IPS-15b (cell line): ENCODE results near the gene GOLGA8S.
"Not testable (repeated sequence)": the region's sequence is repeated elsewhere in the genome, so short reads cannot be mapped to it uniquely, and the experiment has no call there.

Source experiments
- H3K27me3 ChIP-seq: one replicate; pipeline ENCODE4 v1.6.1; 2013; ENCODE audit warnings: low read length; ENCODE audit not compliant: control insufficient read depth, insufficient read depth
- H3K36me3 ChIP-seq: one replicate; pipeline ENCODE4 v1.6.1; 2013; ENCODE audit warnings: low read length; ENCODE audit not compliant: control insufficient read depth, insufficient read depth
- H3K4me1 ChIP-seq: one replicate; pipeline ENCODE4 v1.6.1; 2013; ENCODE audit warnings: mild to moderate bottlenecking, low read length; ENCODE audit not compliant: control insufficient read depth, insufficient read depth
- H3K4me3 ChIP-seq: one replicate; pipeline ENCODE4 v1.5.1; 2013; ENCODE audit warnings: low read depth, low read length
- H3K9ac ChIP-seq: one replicate; pipeline ENCODE4 v1.6.1; 2013; ENCODE audit warnings: low read depth, mild to moderate bottlenecking, low read length
- H3K9me3 ChIP-seq: one replicate; pipeline ENCODE4 v1.6.1; 2013; ENCODE audit warnings: mild to moderate bottlenecking, low read length; ENCODE audit not compliant: control insufficient read depth, insufficient read depth

The GOLGA8S gene

GRCh38 chr15:23374226-23374625 lies 19.7 kb downstream of the GOLGA8S start:
- H3K9ac ChIP-seq, H3K36me3 ChIP-seq, H3K9me3 ChIP-seq, H3K4me1 ChIP-seq, H3K4me3 ChIP-seq, H3K27me3 ChIP-seq: not testable (repeated sequence)

- not testable (repeated sequence) for H3K4me3 ChIP-seq, H3K4me1 ChIP-seq, H3K9ac ChIP-seq, H3K36me3 ChIP-seq, H3K27me3 ChIP-seq, H3K9me3 ChIP-seq
Observed at GRCh38 chr15:23378946-23379345, 24.4 kb downstream of the GOLGA8S start.

- H3K4me1 ChIP-seq, H3K4me3 ChIP-seq, H3K9me3 ChIP-seq, H3K27me3 ChIP-seq, H3K9ac ChIP-seq, H3K36me3 ChIP-seq: not testable (repeated sequence)
Observed at GRCh38 chr15:23380700-23381099, 26.2 kb downstream of the GOLGA8S start.

DNA sequence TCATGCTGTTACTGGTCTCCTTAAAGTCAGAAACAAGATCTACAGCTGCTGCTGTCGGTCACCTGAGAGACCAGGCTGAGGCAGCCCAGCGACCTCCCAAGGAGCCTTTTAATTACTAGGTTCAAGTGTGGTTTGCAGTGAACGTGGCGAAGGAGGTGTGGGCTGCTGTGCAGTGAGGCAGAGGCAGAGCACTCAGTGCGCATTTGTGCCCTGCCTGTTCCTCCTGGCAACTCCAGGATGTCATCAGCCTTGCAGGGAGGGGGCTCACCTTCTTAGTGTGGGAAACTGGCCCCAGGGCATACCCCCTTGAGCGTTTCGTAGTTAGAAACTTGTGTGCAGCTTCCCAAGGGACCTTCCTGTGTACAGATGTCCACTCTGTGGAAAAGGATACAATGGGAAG lies 26.6 kb downstream of the GOLGA8S start:
- not testable (repeated sequence) for H3K4me3 ChIP-seq, H3K36me3 ChIP-seq, H3K27me3 ChIP-seq, H3K4me1 ChIP-seq, H3K9ac ChIP-seq, H3K9me3 ChIP-seq

DNA sequence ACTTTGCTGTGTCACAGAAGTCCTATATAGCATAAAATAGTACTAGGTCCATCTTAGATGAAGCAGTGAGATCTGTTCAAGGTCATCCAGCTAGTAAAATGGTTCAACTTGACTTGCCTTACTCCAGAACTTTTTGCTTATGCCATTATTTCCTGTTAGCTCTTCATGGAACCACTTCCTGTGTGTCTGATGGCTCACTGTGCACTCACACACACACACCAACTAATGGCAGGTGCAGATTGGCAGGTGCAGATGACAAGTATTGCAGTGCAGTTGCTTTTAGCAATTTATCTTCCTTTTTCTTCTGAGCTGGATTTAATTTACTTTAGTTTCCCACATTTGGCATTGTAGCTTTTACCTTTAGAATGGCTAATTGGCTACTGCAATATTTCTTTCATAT lies 29.8 kb downstream of the GOLGA8S start:
- H3K9ac ChIP-seq = no peak overlapping the region
- H3K9me3 ChIP-seq = no peaks in the 10 kb centered on the region
- no peaks in the 10 kb centered on the region for H3K27me3 ChIP-seq
- H3K36me3 ChIP-seq = no peaks in the 10 kb centered on the region
- H3K4me1 ChIP-seq = no peaks in the 10 kb centered on the region
- H3K4me3 ChIP-seq = no peak overlapping the region

GRCh38 chr15:23385886-23386430 lies 31.4 kb downstream of the GOLGA8S start:
- H3K4me3 ChIP-seq = no peak overlapping the region
- no peaks in the 10 kb centered on the region for H3K4me1 ChIP-seq
- H3K9me3 ChIP-seq = no peaks in the 10 kb centered on the region
- H3K36me3 ChIP-seq = no peaks in the 10 kb centered on the region
- no peak overlapping the region for H3K9ac ChIP-seq
- H3K27me3 ChIP-seq = no peaks in the 10 kb centered on the region

- no peak overlapping the region for H3K4me3 ChIP-seq
- no peak overlapping the region for H3K9ac ChIP-seq
- no peaks in the 10 kb centered on the region for H3K27me3 ChIP-seq
- H3K9me3 ChIP-seq = no peaks in the 10 kb centered on the region
- H3K36me3 ChIP-seq = no peaks in the 10 kb centered on the region
- H3K4me1 ChIP-seq = no peaks in the 10 kb centered on the region
Observed at GRCh38 chr15:23387621-23388190, 33.2 kb downstream of the GOLGA8S start.

GRCh38 chr15:23395030-23395692 lies 40.6 kb downstream of the GOLGA8S start:
- Histone ChIP-seq H3K9me3 (no peaks in the 10 kb centered on the region), H3K36me3 (no peaks in the 10 kb centered on the region), H3K27me3 (no peaks in the 10 kb centered on the region), H3K4me3 (no peak overlapping the region), H3K9ac (no peak overlapping the region), H3K4me1 (no peaks in the 10 kb centered on the region)

DNA sequence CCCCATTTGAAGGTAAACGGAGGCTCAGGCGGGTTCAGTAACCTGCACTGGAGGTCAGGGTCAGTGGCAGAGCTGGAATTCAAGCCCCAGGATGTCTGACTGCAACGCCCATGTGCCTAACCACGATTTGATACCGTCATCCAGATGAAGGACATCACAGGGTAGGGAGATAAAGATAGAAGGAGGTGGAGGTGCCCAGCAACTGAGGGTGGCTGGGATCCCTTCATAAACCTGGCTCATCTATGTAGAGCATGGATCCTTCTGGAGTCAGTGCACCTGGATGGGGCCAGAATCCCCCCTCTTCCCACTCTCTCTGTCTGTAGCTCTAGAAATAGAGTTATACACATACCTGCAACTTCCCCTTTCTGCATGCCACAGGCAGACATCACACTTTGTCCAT lies 41.3 kb downstream of the GOLGA8S start:
- no peaks in the 10 kb centered on the region for H3K4me1 ChIP-seq
- no peak overlapping the region for H3K4me3 ChIP-seq
- H3K27me3 ChIP-seq = no peaks in the 10 kb centered on the region
- H3K36me3 ChIP-seq = no peaks in the 10 kb centered on the region
- no peaks in the 10 kb centered on the region for H3K9me3 ChIP-seq
- no peak overlapping the region for H3K9ac ChIP-seq

DNA sequence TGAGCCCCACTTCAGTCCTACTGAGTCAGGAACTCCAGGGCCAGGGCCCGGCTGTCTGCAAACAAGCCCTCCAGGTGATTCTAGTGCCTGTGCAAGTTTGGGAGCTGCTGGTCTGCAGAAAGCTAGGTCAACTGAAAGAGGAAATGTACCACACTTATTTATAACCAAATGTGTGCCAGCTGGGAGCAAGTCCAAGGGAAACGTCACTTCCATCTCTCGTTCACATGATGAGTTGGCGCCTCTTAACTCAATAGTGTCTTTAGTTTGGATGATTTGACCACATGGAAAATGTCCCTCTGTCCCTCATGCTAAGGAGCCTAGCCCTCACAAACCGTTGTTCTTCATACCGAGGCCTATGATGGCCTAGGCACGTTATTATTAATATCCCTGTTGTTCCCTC lies 43.2 kb downstream of the GOLGA8S start:
- no peaks in the 10 kb centered on the region for H3K36me3 ChIP-seq
- no peak overlapping the region for H3K9ac ChIP-seq

GRCh38 chr15:23398357-23398756 lies 43.8 kb downstream of the GOLGA8S start:
- not testable (repeated sequence) for H3K4me3 ChIP-seq, H3K27me3 ChIP-seq, H3K9ac ChIP-seq, H3K9me3 ChIP-seq, H3K4me1 ChIP-seq, H3K36me3 ChIP-seq

More for the DNA sequence above, 43.2 kb downstream of the GOLGA8S start:
- H3K4me1 ChIP-seq = no peaks in the 10 kb centered on the region
- no peaks in the 10 kb centered on the region for H3K27me3 ChIP-seq
- no peaks in the 10 kb centered on the region for H3K9me3 ChIP-seq
- no peak overlapping the region for H3K4me3 ChIP-seq

DNA sequence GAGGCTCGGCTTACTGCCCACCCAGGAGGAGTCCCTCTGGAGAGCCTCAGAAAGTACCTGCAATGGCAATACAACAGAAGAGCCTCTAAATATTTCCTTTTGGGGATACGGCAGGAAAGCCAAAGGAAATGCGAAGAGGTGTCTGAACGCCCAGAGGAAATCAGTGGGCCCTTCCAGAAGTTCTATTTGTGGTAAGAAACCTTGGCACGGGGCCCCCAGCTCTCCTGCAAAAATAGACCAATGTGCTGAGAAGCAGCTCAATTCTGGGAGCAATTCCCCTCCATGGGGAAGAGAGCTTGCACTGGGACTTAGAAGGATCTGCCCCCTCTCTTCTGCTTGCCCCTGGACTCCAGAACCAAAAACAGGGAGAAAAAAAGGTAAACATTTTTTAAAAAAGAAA lies 44.7 kb downstream of the GOLGA8S start:
- not testable (repeated sequence) for H3K4me3 ChIP-seq, H3K9me3 ChIP-seq, H3K4me1 ChIP-seq, H3K9ac ChIP-seq, H3K36me3 ChIP-seq, H3K27me3 ChIP-seq
